ENCODE data around the gene ACP7.

DNA sequence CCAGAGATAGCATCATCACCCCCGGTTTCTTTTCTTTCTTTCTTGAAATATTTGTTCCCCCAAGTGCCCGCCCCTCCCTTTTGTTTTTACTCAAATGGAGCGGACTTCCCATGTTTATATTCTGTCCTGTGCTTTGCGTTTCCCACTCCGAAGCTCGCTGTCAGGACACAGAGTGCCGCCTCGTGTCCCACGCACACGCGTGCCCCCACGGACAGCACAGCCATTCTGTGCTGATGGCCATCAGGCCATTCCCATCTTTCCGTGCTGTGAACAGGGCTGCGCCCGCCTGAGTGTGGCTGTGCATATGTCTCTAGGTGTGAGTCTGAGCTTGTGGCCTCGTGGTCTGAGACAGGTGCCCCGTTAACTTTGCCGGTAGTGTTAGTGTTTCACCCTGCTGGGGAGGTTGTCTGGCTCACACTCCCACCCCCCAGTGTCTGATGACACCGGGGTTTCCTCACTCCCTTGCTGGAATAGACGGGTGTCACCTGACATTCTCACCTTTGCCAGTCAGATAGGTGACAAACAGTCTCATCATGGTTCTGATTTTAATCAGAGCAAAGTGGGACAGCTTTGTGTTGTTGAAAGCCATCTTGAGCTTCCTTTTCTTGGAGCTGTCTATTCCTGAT, 48.3 kb downstream of the ACP7 start:
- TF ChIP-seq, protein P1, sequence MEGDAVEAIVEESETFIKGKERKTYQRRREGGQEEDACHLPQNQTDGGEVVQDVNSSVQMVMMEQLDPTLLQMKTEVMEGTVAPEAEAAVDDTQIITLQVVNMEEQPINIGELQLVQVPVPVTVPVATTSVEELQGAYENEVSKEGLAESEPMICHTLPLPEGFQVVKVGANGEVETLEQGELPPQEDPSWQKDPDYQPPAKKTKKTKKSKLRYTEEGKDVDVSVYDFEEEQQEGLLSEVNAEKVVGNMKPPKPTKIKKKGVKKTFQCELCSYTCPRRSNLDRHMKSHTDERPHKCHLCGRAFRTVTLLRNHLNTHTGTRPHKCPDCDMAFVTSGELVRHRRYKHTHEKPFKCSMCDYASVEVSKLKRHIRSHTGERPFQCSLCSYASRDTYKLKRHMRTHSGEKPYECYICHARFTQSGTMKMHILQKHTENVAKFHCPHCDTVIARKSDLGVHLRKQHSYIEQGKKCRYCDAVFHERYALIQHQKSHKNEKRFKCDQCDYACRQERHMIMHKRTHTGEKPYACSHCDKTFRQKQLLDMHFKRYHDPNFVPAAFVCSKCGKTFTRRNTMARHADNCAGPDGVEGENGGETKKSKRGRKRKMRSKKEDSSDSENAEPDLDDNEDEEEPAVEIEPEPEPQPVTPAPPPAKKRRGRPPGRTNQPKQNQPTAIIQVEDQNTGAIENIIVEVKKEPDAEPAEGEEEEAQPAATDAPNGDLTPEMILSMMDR (IDR thresholded peaks at IDR 0.05; ENCODE audit: insufficient read depth, low read depth, low read length) = no peak
- no peak for TF ChIP-seq EZH2 (IDR thresholded peaks at IDR 0.05; ENCODE audit: insufficient read depth, low read length)
